GM19463 (cell line): ENCODE measurements around the gene NUP133.
"Not testable (repeated sequence)": the region's sequence is repeated elsewhere in the genome, so short reads cannot be mapped to it uniquely, and the experiment has no call there.

Source experiments
- ATAC-seq: cut with Tn5 transposase; IDR thresholded peaks from one replicate; pipeline ENCODE4 v1.9.1; 2021; ENCODE audit warnings: mild to moderate bottlenecking, moderate library complexity; ENCODE audit not compliant: unreplicated experiment

Gene NUP133

DNA sequence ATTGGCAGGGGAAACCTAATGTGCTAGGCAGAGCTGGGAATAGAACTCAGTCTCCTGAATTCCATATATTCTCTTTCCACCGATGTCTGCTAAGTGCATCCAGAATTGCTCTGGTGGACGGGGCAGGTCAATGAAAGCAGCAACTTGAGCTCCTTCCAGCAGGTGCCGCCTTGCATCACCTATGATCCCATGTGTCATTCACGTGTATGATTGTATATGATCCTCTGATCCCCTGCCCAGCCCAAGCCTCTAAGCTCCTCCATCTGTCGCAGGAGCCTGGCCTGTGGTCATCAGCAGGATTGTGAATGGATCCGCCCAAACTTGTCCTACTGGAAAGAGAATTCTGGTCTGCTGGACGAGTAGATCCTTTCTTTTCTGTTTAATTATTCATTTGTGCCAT lies 87.4 kb downstream of the NUP133 start:
- no peak for ATAC-seq

DNA sequence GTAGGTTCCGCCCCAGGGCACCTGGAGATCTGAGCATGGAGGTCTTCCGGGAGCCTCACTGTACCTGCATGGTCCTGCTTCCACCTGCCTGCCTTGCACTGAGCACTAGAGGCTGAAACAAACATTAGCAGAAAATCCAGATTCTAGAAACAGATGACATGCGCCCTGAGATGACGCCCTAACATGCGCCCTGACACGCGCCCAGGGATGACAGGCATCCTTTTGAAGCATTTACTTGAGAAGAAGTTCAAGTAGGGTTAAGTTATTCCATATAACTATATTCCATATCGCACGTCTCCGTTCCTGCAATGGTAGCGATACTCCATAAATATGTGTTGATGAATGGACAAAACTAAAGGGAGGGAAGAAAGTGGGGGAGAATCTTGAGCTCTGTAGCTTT lies 87.9 kb downstream of the NUP133 start:
- no peak for ATAC-seq

DNA sequence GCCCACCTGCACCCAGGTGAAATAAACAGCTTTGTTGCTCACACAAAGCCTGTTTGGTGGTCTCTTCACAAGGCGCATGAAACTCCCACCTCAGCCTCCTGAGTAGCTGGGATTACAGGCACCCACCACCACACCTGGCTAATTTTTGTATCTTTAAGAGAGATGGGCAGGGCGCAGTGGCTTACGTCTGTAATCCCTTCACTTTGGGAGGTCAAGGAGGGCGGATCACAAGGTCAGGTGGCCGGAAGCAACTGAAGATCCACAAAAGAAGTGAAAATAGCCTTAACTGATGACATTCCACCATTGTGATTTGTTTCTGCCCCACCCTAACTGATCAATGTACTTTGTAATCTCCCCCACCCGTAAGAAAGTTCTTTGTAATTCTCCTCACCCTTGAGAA lies 89.6 kb downstream of the NUP133 start:
- ATAC-seq, result not testable (repeated sequence)

DNA sequence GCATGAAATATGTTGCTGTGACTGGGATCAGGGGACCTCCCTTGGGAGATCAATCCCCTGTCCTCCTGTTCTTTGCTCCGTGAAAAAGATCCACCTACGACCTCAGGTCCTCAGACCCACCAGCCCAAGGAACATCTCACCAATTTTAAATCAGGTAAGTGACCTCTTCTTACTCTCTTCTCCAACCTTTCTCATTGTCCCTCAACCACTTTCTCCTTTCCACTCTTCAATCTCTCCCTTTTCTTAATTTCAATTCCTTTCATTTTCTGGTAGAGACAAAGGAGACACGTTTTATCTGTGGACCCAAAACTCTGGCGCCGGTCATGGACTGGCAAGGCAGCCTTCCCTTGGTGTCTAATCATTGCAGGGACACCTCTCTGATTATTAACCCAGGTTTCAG lies 95.3 kb downstream of the NUP133 start:
- ATAC-seq, result not testable (repeated sequence)

DNA sequence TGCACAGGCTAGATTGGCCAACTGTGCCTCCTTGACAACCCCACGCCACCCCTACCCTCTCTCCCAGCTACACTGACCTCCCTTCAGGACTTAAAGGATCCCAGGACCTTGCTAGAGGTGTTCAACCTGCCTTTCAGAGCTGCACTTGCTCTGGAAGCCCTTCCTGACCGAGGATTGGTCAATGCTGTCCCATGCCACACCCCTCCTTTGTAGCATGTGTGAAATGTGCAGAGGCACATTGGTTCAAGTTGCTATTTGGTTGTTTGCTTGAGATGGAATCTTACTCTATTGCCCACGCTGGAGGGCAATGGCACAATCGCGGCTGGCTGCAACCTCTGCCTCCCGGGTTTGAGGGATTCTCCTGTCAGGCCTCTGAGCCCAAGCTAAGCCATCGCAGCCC lies 96.1 kb downstream of the NUP133 start:
- no peak for ATAC-seq

DNA sequence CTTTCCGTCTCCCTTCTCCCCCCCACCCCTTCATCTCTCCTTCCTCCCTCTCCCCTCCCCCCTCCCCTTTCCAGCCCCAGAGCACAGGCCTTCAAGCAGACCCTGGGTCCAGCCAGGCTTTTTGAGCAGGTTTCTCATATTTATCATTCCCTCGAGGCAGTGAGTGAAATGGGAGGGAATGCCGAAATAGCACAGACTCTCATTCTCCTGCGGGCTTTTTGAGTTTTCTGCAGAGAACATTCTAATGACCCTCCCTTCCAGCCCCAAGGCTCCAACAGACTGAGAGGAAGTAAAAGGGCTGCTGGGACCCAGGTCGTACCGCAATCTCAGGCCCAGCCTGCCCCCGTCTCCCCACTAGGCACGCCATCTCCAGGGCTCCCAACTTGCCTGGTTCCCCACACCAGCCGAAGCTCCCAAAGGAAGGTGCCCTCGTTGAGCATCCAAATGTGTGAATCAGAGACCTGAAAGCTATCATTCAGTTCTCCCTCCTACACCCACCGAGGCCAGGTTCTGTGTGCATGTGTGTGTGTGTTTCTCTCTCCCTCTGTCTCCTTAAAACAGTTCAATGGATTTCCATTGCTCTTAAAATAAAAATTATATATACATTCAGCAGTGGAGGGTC lies 96.6 kb downstream of the NUP133 start:
- ATAC-seq, result no peak

DNA sequence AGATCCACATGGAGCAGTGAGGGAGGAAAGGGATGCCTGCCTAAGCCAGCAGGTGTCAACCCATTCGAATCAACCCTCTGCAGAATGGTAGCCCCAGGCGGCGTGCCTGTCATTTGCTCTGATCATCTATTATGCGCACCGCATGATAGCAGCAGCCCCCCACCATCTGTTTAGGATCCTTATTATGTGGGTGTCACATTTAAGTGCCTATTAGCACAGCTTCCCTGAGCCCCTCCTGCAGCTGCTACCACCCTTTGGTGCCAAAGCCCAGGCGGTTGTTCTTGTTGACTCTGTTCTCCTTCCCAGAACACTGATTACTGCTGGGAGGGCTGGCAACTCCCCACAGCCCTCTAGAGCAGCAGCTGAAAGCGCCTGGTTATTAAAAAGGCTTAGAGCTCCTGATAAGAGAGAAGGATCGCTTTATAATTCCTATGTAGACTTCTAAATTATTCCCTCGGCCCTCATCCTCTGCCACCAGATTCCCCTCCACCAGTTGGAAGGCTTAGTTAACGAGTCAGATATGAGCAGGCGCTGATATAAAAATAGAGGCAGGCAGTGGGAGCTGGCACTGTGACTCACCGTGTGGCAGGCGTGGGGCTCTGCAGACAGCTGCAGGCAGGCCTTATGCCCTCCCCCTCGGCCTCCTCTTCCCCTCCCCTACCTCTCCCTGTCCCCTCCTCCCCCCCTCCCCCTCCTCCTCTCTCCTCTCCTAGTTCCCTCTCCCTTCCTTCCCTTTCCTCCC lies 97.3 kb downstream of the NUP133 start:
- ATAC-seq, result no peak

DNA sequence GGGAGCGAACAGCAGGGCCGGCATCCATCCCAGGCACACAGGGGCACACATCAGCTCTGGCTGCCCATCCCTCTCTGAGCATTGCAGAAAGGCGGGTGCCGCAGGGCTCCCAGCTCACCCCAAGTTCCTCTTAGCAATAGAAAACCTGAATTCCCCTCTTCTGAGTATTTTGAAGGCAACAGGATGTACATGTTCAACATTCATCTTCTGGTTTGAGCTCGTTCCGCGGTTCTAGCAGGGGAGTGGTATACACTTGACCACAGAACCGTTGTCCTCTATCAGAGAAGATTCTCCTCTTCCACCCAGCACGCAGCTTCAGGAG lies 97.8 kb downstream of the NUP133 start:
- no peak for ATAC-seq

DNA sequence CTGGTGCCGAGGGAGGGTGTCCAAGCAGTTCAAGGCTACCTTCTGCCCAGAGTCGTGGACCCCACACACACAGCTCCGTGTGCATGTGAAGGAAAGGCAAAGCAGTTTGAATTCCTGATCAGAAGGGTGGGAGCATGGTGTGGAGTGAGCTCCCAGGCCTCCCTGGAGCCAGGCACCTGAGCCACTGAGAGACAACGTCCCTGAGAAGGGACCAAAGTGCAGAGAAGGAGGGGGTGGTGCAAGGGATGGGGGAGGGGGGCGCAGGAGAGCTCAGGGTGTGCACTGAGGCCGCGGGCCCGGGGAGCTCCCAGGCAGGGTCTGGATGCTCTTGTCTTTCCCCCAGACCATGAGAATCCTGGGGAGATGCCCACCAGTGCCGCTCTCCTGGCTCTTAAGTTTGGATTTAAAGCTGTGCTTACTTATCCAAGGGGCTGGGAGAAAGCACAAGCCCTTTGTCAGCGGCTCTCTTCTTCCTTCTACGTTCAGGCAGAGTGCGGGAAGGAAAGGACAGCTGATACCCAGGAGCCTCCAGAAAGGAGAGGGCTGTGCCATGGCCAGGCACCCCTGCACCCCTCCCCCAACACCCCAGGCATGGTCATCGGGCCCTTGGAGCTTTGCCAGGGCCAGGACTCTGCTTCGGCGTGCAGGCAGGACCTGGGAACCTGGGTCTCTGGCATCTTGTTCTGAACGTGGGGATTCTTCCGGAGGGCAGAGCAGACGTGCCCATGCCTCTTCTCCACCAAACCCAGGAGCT lies 98.3 kb downstream of the NUP133 start:
- ATAC-seq, result no peak

DNA sequence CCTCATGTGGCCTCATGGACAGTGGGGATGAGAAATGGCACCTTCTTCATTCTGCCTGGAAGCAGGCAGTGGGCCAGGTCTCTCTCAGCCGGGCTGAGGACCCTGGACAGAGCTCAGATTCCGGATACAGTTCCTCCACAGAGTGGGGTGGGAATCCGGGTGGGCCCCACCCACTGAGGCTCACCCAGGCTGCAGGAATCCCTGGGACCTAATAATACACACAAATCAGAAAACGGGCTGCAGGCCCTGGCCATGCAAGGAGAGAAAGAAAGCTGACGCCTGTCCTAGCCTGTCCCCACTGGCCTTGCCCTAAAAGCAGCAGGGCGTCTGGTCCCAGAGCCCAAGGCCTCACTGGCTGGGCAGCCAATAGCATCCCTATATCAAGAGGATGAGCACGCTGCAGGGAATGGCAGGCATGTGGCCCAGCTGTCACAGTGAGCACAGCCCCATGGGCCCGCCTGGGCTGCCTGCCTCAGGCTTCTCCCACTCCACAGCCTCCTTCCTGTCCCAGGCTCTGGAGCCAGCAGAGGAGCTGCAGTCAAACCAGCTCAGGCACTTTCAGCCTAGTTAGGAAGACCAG lies 99.6 kb downstream of the NUP133 start:
- no peak for ATAC-seq

DNA sequence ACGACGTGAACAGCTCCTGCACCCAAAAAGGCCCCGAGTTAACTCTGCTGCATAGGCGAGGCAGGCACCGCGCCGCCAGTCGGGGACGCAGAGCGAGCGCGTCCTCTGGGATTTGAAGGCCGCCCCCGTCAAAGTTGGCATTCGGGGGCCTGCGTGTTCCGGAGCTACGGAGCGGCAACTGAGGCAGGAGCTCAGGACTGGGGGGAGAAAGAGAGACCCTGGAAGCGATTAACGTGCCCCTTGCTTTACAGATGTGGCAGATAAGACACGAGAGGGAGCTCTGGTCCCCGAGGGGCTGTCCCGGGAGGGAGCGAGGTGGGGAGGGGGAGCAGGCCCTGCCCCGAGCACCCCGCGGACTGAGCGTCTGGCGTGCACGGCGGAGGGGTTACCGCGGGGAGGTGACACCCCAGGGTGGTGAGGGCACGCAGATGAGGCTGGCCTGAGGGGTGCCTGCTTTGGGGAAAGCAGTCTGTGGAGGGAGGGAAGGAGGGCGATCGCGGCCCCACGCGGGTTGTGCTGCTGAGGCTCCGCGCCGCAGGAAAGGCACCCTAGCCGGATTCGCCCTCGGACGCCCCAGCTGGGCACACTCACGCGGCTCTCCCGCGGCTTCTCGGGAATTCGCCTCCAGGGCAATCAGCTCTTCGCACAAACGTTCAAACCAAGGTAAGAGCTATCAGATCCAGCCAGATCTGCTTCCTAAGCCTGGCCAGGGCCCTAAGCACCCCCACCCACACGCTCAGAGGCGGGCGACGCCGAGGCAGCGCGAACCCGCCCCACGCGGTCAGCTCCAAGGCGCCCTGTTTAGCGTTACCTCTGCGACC lies 100.7 kb downstream of the NUP133 start:
- ATAC-seq, result no peak

DNA sequence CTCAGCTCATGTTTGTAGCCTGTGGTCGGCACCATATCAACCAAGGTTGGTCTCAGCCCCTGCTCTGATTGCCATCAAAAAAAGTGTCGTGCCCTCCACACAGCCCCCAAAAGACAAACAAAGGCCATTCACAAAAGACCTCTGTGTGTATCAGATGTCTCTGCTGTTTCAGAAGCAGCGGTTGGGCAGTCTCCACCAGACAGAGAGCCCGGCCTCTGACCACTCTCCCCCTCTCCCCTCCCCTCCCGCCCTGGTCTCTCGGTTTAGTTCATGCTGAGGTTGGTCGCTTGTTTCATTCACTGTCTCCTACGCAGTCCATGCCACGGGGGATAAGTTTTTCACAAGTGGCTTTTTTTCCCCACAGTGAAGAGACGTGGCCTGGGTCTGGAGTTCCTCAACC lies 101.3 kb downstream of the NUP133 start:
- ATAC-seq, result no peak

DNA sequence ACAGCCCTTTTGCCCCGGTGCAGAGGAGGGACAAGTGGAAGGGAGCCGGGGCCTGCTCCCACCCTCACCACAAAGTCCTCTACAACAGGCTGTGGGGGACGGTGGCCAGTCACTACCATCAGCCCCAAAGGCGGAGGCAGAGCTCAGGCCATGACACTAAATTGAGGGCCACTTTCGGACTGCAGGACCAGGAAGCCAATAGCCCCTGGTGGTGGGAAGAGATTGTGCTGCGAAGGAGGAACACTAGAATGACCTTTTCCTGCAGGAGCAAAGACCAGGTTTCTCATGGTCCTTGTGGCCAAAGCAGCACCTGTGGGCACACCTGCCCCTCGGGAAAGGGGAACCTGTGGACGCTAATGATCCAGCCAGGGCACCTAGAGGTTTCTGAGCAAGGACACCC lies 104.6 kb downstream of the NUP133 start:
- ATAC-seq, result no peak

DNA sequence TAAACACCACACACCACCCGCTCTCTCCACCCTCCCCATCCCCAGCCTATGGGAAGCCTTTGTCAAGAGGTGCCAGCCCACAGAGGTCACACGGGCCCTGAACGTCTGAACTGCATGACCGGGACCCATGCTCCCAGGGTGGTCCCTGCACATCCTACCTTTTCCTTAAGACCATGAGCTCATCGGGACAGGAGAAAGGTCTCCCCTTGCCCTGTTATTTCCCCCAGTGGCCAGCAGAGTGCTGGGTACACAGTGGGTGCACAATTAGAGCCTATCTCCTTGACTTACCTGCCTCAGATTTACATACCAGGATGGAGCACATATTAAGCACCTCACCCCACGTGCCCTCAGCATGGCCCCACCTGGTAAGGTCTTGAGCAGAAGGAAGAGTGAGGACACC lies 105.1 kb downstream of the NUP133 start:
- no peak for ATAC-seq

DNA sequence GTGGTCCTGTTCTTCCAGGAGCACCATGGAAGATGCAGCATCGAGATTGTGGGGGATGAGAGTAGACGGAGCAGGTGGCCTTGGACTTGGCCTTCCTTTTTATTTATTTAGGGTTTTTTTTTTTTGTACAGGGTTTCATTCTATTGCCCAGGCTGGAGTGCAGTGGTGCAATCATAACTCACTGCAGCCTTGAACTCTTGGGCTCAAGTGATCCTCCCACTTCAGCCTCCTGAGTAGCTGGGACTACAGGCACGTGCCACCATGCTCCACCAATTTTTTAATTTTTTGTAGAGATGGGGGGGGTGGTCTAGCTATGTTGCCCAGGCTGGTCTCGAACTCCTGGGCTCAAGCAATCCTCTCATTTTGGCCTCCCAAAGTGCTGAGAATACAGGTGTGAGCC lies 105.8 kb downstream of the NUP133 start:
- not testable (repeated sequence) for ATAC-seq

DNA sequence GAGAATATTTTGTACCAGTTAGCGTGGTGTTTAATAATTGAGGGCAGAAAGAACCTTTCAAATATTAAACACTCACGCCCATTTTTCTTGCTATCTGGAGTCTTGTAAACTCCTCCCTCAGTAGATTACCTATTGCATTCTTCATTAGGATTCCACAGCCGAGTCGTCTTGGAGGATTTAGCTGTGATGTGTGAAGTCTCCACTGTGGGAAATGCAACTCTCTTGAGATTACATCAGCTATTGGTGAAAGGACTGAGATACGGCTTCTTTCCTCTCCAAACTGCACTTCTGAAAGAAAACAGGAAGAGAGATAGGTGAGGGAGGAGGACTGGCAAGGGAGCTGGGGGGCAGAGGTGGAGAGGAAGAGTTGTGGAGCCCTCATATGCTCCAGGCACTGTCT lies 110.4 kb downstream of the NUP133 start:
- ATAC-seq, result no peak

DNA sequence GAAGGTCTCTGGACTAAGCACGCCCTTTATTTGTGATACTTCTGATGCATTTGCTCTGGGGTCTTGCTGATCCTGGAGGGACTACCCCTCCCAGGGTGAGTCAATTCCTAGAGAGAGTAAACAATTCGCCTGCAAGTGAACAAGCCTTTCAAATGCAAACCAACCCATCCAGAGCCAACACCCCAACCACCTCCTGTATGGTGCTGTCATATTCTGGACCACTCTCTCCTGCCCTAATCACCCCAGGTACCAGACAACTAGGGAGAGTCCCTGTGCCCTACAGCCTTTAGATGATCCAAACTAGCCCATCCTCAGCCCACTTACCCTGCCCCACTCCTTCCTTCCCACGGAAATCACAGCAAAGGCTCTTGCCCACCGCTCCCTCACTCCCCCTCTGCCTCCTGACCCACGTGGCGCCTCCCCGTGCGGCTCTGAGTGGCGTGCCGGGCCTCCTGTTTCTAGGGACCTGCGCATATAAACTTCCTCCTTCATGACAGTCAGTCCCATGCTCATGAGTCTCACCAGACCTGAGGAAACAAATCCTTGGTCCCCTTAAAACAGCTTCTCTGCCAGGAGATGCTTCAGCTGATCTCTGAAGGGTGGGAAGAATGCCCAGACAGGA lies 111.4 kb downstream of the NUP133 start:
- no peak for ATAC-seq

DNA sequence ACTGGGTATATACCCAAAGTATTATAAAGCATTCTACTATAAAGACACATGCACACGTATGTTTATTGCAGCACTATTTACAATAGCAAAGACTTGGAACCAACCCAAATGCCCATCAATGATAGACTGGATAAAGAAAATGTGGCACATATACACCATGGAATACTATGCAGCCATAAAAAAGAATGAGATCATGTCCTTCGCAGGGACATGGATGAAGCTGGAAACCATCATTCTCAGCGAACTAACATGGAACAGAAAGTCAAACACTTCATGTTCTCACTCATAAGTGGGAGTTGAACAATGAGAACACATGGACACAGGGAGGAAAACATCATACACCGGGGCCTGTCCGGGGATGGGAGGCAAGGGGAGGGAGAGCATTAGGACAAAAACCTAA lies 113.6 kb downstream of the NUP133 start:
- not testable (repeated sequence) for ATAC-seq

DNA sequence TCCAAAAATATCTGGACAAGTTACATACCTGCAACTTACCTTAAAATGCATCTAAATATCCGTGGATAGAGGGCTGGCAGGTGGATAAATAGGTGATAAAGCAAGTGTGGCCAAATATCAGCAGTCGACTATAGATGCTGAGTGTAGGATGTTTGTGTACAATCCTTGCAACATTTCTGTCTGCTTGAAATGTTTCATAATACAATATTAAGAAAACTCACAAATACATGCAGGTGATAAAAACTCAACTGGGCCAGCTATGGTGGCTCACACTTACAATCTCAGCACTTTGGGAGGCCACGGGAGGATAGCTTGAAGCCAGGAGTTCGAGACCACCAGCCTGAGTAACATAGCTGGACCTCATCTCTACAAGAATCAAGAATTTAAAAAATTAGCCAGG lies 115.2 kb downstream of the NUP133 start:
- ATAC-seq, result no peak
